IMR-90 (cell line): Measurements from ENCODE around the gene RIPOR3.

Experiments used
- BHLHE40 ChIP-seq: fragments of 150-350 bp; IDR thresholded peaks from 2 replicates; pipeline ENCODE4 v1.6.1; 2016; ENCODE audit warnings: mild to moderate bottlenecking, low read depth, low read length
- CTCF ChIP-seq: conservative IDR thresholded peaks from 2 replicates; pipeline ENCODE4 v1.5.1; 2012; ENCODE audit warnings: mild to moderate bottlenecking, low read depth, low read length, improper control_type of control experiment
- MAFK ChIP-seq: IDR thresholded peaks from 2 replicates; pipeline ENCODE4 v1.6.1; 2012; ENCODE audit warnings: low read depth, low read length, improper control_type of control experiment
- MAZ ChIP-seq: IDR thresholded peaks from 2 replicates; pipeline ENCODE4 v1.6.1; 2012; ENCODE audit warnings: low read depth, mild to moderate bottlenecking, low read length, improper control_type of control experiment, moderate library complexity, borderline replicate concordance
- NFE2L2 ChIP-seq: fragments of 150-350 bp; IDR thresholded peaks from 2 replicates; pipeline ENCODE4 v1.6.1; 2016; ENCODE audit warnings: low read depth, mild to moderate bottlenecking, low read length
- POLR2A ChIP-seq: IDR thresholded peaks from 2 replicates; pipeline ENCODE4 v1.6.1; 2012; ENCODE audit warnings: mild to moderate bottlenecking, low read depth, low read length
- RAD21 ChIP-seq: IDR thresholded peaks from 2 replicates; pipeline ENCODE4 v1.6.1; 2012; ENCODE audit warnings: low read length, improper control_type of control experiment
- RCOR1 ChIP-seq: IDR thresholded peaks from 2 replicates; pipeline ENCODE4 v1.6.1; 2012; ENCODE audit warnings: mild to moderate bottlenecking, low read length, improper control_type of control experiment; ENCODE audit not compliant: insufficient replicate concordance
- RFX5 ChIP-seq: IDR thresholded peaks from 2 replicates; pipeline ENCODE4 v1.8.0; 2012; ENCODE audit warnings: low read depth, mild to moderate bottlenecking, low read length, moderate library complexity
- SMC3 ChIP-seq: fragments of 150-350 bp; IDR thresholded peaks from 2 replicates; pipeline ENCODE4 v1.6.1; 2016; ENCODE audit warnings: low read depth, mild to moderate bottlenecking, antibody characterized with exemption, low read length, moderate library complexity

GRCh38 chr20:50537546-50538201 is 153.7 kb downstream of the RIPOR3 start:
- TF ChIP-seq POLR2A: no peak
- no peak for TF ChIP-seq CTCF
- no peak for TF ChIP-seq RFX5
- TF ChIP-seq RAD21: no peak
- TF ChIP-seq NFE2L2: no peak
- TF ChIP-seq SMC3: no peak
- TF ChIP-seq MAFK: no peak
- TF ChIP-seq BHLHE40: no peak
- TF ChIP-seq RCOR1: no peak
- TF ChIP-seq MAZ: no peak
